Neuronal stem cell (in vitro differentiated cells): ENCODE data around the gene MTREX.

Source experiments
- DNase-seq: peaks from one replicate; pipeline ENCODE4 v3.0.0-alpha.2; 2013; ENCODE audit warnings: low spot score
- H2AFZ ChIP-seq: one replicate; pipeline ENCODE4 v1.6.1; 2013; ENCODE audit warnings: mild to moderate bottlenecking, low read length, inconsistent platforms
- H2AK5ac ChIP-seq: 2 replicates; pipeline ENCODE4 v1.6.1; 2013; ENCODE audit warnings: low read depth, mild to moderate bottlenecking, inconsistent platforms, low read length, moderate library complexity, mixed read lengths
- H2BK120ac ChIP-seq: 2 replicates; pipeline ENCODE4 v1.6.1; 2013; ENCODE audit warnings: low read depth, mild to moderate bottlenecking, inconsistent platforms, low read length, moderate library complexity, mixed read lengths
- H2BK12ac ChIP-seq: one replicate; pipeline ENCODE4 v1.6.1; 2013; ENCODE audit warnings: low read length, inconsistent platforms
- H2BK15ac ChIP-seq: 2 replicates; pipeline ENCODE4 v1.6.1; 2013; ENCODE audit warnings: mild to moderate bottlenecking, low read length, inconsistent platforms, mixed read lengths
- H2BK5ac ChIP-seq: one replicate; pipeline ENCODE4 v1.6.1; 2013; ENCODE audit warnings: inconsistent platforms, mild to moderate bottlenecking, low read length, moderate library complexity
- H3K14ac ChIP-seq: one replicate; pipeline ENCODE4 v1.6.1; 2013; ENCODE audit warnings: low read length, inconsistent platforms
- H3K18ac ChIP-seq: 2 replicates; pipeline ENCODE4 v1.6.1; 2013; ENCODE audit warnings: low read length, inconsistent platforms
- H3K23ac ChIP-seq: 2 replicates; pipeline ENCODE4 v1.6.1; 2013; ENCODE audit warnings: low read depth, mild to moderate bottlenecking, mixed read lengths, low read length, inconsistent platforms; ENCODE audit not compliant: poor library complexity
- H3K27ac ChIP-seq: replicated peaks from 3 replicates; pipeline ENCODE4 v1.5.1; 2013; ENCODE audit warnings: low read length, inconsistent platforms
- H3K27me3 ChIP-seq, 3 experiments: 2 replicates each; pipeline ENCODE4 v1.6.1; 2013; ENCODE audit warnings: low read length in 3 of 3, mild to moderate bottlenecking in 2 of 3, inconsistent platforms in 1 of 3, low read depth in 1 of 3, mixed read lengths in 1 of 3, moderate library complexity in 1 of 3; ENCODE audit not compliant: control insufficient read depth in 3 of 3, insufficient read depth in 3 of 3
- H3K36me3 ChIP-seq, 2 donors: replicated peaks in 1 of 2; 2 replicates each; pipeline ENCODE4 v1.6.1; 2013; ENCODE audit warnings: low read length in 2 of 2; ENCODE audit not compliant: control insufficient read depth in 2 of 2, insufficient read depth in 2 of 2
- H3K4ac ChIP-seq: 2 replicates; pipeline ENCODE4 v1.6.1; 2013; ENCODE audit warnings: inconsistent platforms, mild to moderate bottlenecking, low read length, moderate library complexity
- H3K4me1 ChIP-seq, 2 donors: 1 replicate in 1 of 2; 2 replicates in 1 of 2; pipeline ENCODE4 v1.6.1; 2013; ENCODE audit warnings: low read length in 2 of 2, low read depth in 1 of 2; ENCODE audit not compliant: control insufficient read depth in 2 of 2, insufficient read depth in 1 of 2
- H3K4me2 ChIP-seq: one replicate; pipeline ENCODE4 v1.6.1; 2013; ENCODE audit warnings: mild to moderate bottlenecking, low read length, inconsistent platforms; ENCODE audit not compliant: insufficient read depth, poor library complexity, severe bottlenecking
- H3K4me3 ChIP-seq, 2 donors: 2 replicates each; pipeline ENCODE4 v1.5.1; 2013; ENCODE audit warnings: low read length in 2 of 2, mild to moderate bottlenecking in 2 of 2, inconsistent platforms in 1 of 2, moderate library complexity in 1 of 2
- H3K79me1 ChIP-seq: one replicate; pipeline ENCODE4 v1.6.1; 2013; ENCODE audit warnings: low read depth, mild to moderate bottlenecking, inconsistent platforms, low read length, moderate library complexity
- H3K9ac ChIP-seq: one replicate; pipeline ENCODE4 v1.6.1; 2013; ENCODE audit warnings: mild to moderate bottlenecking, low read depth, low read length, inconsistent platforms; ENCODE audit not compliant: poor library complexity
- H3K9me3 ChIP-seq, 2 donors: replicated peaks in 1 of 2; 2 replicates each; pipeline versions ENCODE3 to v1.6.1; 2013; ENCODE audit warnings: low read length in 2 of 2, mild to moderate bottlenecking in 2 of 2, inconsistent platforms in 1 of 2, low read depth in 1 of 2, mixed read lengths in 1 of 2, moderate library complexity in 1 of 2; ENCODE audit not compliant: control insufficient read depth in 2 of 2, insufficient read depth in 1 of 2
- H4K8ac ChIP-seq: one replicate; pipeline ENCODE4 v1.6.1; 2013; ENCODE audit warnings: low read depth, mild to moderate bottlenecking, inconsistent platforms, low read length, moderate library complexity
- H4K91ac ChIP-seq: one replicate; pipeline ENCODE4 v1.6.1; 2013; ENCODE audit warnings: low read length, low read depth, mild to moderate bottlenecking, inconsistent platforms; ENCODE audit not compliant: poor library complexity
- WGBS, 2 donors: extraction: QIAGEN DNeasy Blood & Tissue Kit; methylation state at CpG; one replicate each; pipeline ENCODE4 v1.1.7; 2013; ENCODE audit warnings: missing lambda C conversion rate in 2 of 2, mixed read lengths in 1 of 2; ENCODE audit not compliant: insufficient read length in 2 of 2, insufficient replicate concordance in 1 of 2; ENCODE audit errors: extremely low coverage in 2 of 2; 5-methylcytosine and 5-hydroxymethylcytosine counted together

Gene MTREX

DNA sequence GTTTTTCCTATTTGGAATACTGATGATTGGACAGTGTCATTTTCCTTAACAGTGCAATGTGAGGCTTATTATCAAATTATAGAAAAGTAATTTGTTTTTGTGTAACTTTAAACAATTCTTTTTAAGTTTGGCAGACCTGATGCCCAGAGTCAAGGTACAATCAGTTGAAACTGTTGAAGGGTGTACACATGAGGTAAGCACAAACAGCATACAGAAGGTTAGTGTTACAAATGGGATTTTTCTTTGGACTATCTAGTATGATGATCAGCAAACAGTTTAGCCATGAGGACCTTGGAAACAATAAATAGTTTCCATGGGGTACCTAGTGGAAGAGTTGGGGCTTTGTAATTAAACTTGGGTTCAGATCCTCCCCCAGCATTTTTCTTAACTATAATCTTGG lies 16.2 kb downstream of the MTREX start:
- Histone ChIP-seq H3K9ac (no peak overlapping the region), H2AFZ (no peak overlapping the region), H4K8ac (no peak overlapping the region), H3K23ac (no peak overlapping the region), H3K14ac (no peak overlapping the region), H3K4ac (no peak overlapping the region), H2BK5ac (no peak overlapping the region), H3K4me3 (no peak overlapping the region), H3K4me2 (no peak overlapping the region), H3K18ac (no peak overlapping the region), H4K91ac (no peak overlapping the region), H3K9me3 (no peaks in the 10 kb centered on the region), H2BK15ac (no peak overlapping the region), H2AK5ac (no peak overlapping the region), H2BK120ac (no peak overlapping the region), H2BK12ac (no peak overlapping the region), H3K27ac (no peak overlapping the region), H3K27me3 (no peaks in the 10 kb centered on the region), H3K36me3 (peaks cover 2 to 60% of the 10 kb centered on the region in 2 donors), H3K4me1 (no peaks in the 10 kb centered on the region), H3K79me1 (no peaks in the 10 kb centered on the region)
- DNase-seq = no peak

DNA sequence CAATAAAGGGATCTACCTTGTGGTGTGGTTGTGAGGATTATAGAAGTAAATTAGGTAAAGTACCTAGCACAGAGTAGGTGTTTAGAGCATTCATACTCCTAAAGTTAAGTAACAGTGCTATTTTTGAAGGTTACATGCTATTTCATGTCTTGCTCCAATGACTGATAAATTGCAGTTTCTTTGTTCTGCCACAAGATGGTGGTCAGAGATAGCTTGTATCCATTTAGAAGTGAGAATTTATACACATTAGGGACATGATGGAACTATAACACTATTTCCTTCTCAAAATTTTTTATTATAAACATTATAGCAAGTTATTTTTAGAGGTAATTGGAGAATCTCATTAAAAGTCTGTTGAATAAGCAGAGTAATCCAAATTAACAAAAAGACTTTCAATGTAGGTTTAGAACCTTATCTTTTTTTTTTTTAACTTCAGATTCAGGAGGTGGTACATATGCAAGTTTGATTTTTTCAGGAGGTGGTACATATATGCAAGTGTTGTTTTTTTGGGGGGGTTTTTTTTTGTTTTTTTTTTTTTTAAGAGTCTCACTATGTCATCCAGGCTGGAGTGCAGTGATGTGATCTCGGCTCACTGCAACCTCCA lies 17.1 kb downstream of the MTREX start:
- Histone ChIP-seq H3K79me1 (no peaks in the 10 kb centered on the region), H3K4me3 (no peak overlapping the region), H3K4ac (no peak overlapping the region), H3K9me3 (no peaks in the 10 kb centered on the region), H3K9ac (no peak overlapping the region), H2BK12ac (no peak overlapping the region), H3K27ac (no peak overlapping the region), H4K8ac (no peak overlapping the region), H3K18ac (no peak overlapping the region), H3K23ac (no peak overlapping the region), H3K14ac (no peak overlapping the region), H2BK120ac (no peak overlapping the region), H2AK5ac (no peak overlapping the region), H3K4me2 (no peak overlapping the region), H2AFZ (no peak overlapping the region), H2BK15ac (no peak overlapping the region), H3K4me1 (no peaks in the 10 kb centered on the region), H4K91ac (no peak overlapping the region), H2BK5ac (no peak overlapping the region), H3K36me3 (peaks cover 2 to 70% of the 10 kb centered on the region in 2 donors), H3K27me3 (no peaks in the 10 kb centered on the region)
- no CpG with 5 or more reads among the region's 1 CpG for WGBS, 2 donors
- DNase-seq = no peak

DNA sequence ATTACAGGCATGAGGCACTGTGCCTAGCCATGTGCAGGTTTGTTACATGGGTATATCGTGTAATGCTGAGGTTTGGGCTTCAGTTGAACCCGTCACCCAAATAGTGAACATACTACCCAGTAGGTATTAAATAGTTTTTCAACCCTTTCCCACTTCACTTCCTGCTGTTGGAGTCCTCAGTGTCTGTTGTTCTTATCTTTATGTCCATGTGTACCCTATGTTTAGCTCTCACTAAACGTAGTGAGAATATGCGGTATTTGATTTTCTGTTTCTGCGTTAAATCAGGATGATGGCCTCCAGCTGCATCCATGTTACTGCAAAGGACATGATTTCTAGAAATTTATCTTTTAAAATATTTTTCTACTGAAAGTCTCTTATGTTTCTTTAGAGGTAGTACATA lies 17.8 kb downstream of the MTREX start:
- no peak overlapping the region for H2BK15ac ChIP-seq
- H3K4me2 ChIP-seq = no peak overlapping the region
- no peak overlapping the region for H2AK5ac ChIP-seq
- H3K4me1 ChIP-seq = no peaks in the 10 kb centered on the region
- H3K36me3 ChIP-seq = peaks cover 2 to 77% of the 10 kb centered on the region in 2 donors
- no peak overlapping the region for H2BK5ac ChIP-seq
- H2AFZ ChIP-seq = no peak overlapping the region
- DNase-seq = no peak
- H3K4ac ChIP-seq = no peak overlapping the region
- H3K23ac ChIP-seq = no peak overlapping the region
- no peak overlapping the region for H4K8ac ChIP-seq
- H2BK120ac ChIP-seq = no peak overlapping the region
- H3K9me3 ChIP-seq = no peaks in the 10 kb centered on the region
- no peak overlapping the region for H3K4me3 ChIP-seq
- no CpG with 5 or more reads among the region's 5 CpGs for WGBS, 2 donors
- no peak overlapping the region for H3K14ac ChIP-seq
- no peaks in the 10 kb centered on the region for H3K27me3 ChIP-seq
- no peak overlapping the region for H3K18ac ChIP-seq
- no peak overlapping the region for H3K9ac ChIP-seq
- no peak overlapping the region for H3K27ac ChIP-seq
- no peak overlapping the region for H4K91ac ChIP-seq
- no peaks in the 10 kb centered on the region for H3K79me1 ChIP-seq
- H2BK12ac ChIP-seq = no peak overlapping the region

DNA sequence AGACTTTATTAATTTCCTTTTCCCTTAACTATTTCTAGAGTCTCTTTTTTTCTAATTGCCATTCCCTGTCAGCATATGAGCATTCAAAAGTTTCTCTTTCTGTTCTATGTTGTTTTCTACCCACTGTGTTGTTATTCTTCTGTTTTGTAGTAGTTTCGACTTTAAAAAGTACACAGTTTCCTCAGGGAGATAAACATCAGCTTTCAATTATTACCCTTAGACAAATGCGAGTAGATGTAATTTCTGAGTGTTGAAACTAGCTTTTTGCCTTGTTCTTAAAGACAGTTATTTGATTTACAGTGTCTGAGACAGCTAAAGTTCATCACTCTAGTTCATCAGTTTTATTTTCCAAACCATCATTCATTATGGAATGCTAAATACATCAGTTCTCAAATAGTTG lies 19.5 kb downstream of the MTREX start:
- Histone ChIP-seq H3K4me1 (no peaks in the 10 kb centered on the region), H4K8ac (no peak overlapping the region), H3K4me2 (no peak overlapping the region), H2BK12ac (no peak overlapping the region), H3K4me3 (no peak overlapping the region), H3K36me3 (peaks cover 4 to 90% of the 10 kb centered on the region in 2 donors), H3K14ac (no peak overlapping the region), H2AFZ (no peak overlapping the region), H4K91ac (no peak overlapping the region), H3K27me3 (no peaks in the 10 kb centered on the region), H3K9me3 (no peaks in the 10 kb centered on the region), H3K9ac (no peak overlapping the region), H3K4ac (no peak overlapping the region), H2BK120ac (no peak overlapping the region), H2AK5ac (no peak overlapping the region), H3K23ac (no peak overlapping the region), H2BK5ac (no peak overlapping the region), H3K18ac (no peak overlapping the region), H3K27ac (no peak overlapping the region), H3K79me1 (no peaks in the 10 kb centered on the region), H2BK15ac (no peak overlapping the region)
- DNase-seq = no peak
- no CpG with 5 or more reads among the region's 2 CpGs for WGBS, 2 donors
